Loucy (cell line): ENCODE results near the gene CHST11.

ENCODE experiments used
- H2AFZ ChIP-seq: fragments of 200-600 bp; sonication (generic); 2 replicates; pipeline ENCODE4 v1.6.0; 2016; ENCODE audit warnings: antibody characterized with exemption, mild to moderate bottlenecking, low read length, moderate library complexity
- H3F3A ChIP-seq: fragments of 200-600 bp; 2 replicates; pipeline ENCODE4 v1.6.0; 2016; ENCODE audit warnings: antibody characterized with exemption, low read depth, mild to moderate bottlenecking
- H3K27me3 ChIP-seq: fragments of 200-600 bp; sonication (generic); 2 replicates; pipeline ENCODE4 v1.6.1; 2014; ENCODE audit warnings: low read length, mild to moderate bottlenecking; ENCODE audit not compliant: insufficient read depth, poor library complexity, severe bottlenecking
- H3K36me3 ChIP-seq: fragments of 200-600 bp; sonication (generic); 2 replicates; pipeline ENCODE4 v1.6.1; 2016; ENCODE audit warnings: low read length; ENCODE audit not compliant: insufficient read depth
- H3K4me1 ChIP-seq: fragments of 200-600 bp; sonication (generic); 2 replicates; pipeline ENCODE4 v1.5.1; 2014; ENCODE audit warnings: low read length, mild to moderate bottlenecking; ENCODE audit not compliant: insufficient read depth, poor library complexity, severe bottlenecking
- H3K4me2 ChIP-seq: fragments of 200-600 bp; sonication (generic); 2 replicates; pipeline ENCODE4 v1.6.0; 2014; ENCODE audit warnings: antibody characterized with exemption, low read length, low read depth, mild to moderate bottlenecking; ENCODE audit not compliant: poor library complexity, severe bottlenecking
- H3K4me3 ChIP-seq: fragments of 200-600 bp; sonication (generic); 2 replicates; pipeline ENCODE4 v1.5.1; 2014; ENCODE audit warnings: low read length, mild to moderate bottlenecking, mixed read lengths; ENCODE audit not compliant: poor library complexity, severe bottlenecking
- H3K79me2 ChIP-seq: fragments of 200-600 bp; sonication (generic); 2 replicates; pipeline ENCODE4 v1.6.1; 2014; ENCODE audit warnings: low read length; ENCODE audit not compliant: insufficient read depth
- H3K9ac ChIP-seq: fragments of 200-600 bp; sonication (generic); 2 replicates; pipeline ENCODE4 v1.6.0; 2014; ENCODE audit warnings: mild to moderate bottlenecking, low read depth, low read length, moderate library complexity; ENCODE audit not compliant: poor library complexity, severe bottlenecking
- H3K9me2 ChIP-seq: fragments of 200-600 bp; sonication (generic); replicated peaks from 2 replicates; pipeline ENCODE4 v1.6.1; 2016; ENCODE audit warnings: low read depth, low read length, mixed read lengths
- H3K9me3 ChIP-seq: fragments of 200-600 bp; sonication (generic); 2 replicates; pipeline ENCODE4 v1.6.1; 2014; ENCODE audit warnings: mild to moderate bottlenecking, antibody characterized with exemption, low read length, low read depth; ENCODE audit not compliant: insufficient read depth
- H4K20me1 ChIP-seq: fragments of 200-600 bp; sonication (generic); 2 replicates; pipeline ENCODE4 v1.6.0; 2014; ENCODE audit warnings: antibody characterized with exemption, low read length, mild to moderate bottlenecking; ENCODE audit not compliant: insufficient read depth, poor library complexity, severe bottlenecking
- CTCF ChIP-seq: fragments of 200-600 bp; sonication (generic); conservative IDR thresholded peaks from 2 replicates; pipeline ENCODE4 v1.5.1; 2014; ENCODE audit warnings: mild to moderate bottlenecking, antibody characterized with exemption, low read length
- EZH2phosphoT487 ChIP-seq: fragments of 200-600 bp; IDR thresholded peaks from 2 replicates; pipeline ENCODE4 v1.6.1; 2018; ENCODE audit warnings: antibody characterized with exemption, mild to moderate bottlenecking, moderate library complexity, borderline replicate concordance

CHST11 gene

GRCh38 chr12:104446646-104447421 is 9.9 kb upstream of the CHST11 start:
- H3F3A ChIP-seq: no peaks in the 10 kb centered on the region
- H3K9me2 ChIP-seq: no peaks in the 10 kb centered on the region
- no peak overlapping the region for H3K4me2 ChIP-seq

GRCh38 chr12:104448031-104448430 is 8.7 kb upstream of the CHST11 start:
- Histone ChIP-seq H3K9me3 (no peaks in the 10 kb centered on the region; the same call in 1 of the 2 replicates), H3K4me3 (no peak overlapping the region)

More at GRCh38 chr12:104446646-104447421, 9.9 kb upstream of the CHST11 start:
- Histone ChIP-seq H3K9ac (no peak overlapping the region), H4K20me1 (no peaks in the 10 kb centered on the region), H3K36me3 (no peaks in the 10 kb centered on the region), H3K4me3 (no peak overlapping the region), H3K27me3 (no peaks in the 10 kb centered on the region), H3K9me3 (no peaks in the 10 kb centered on the region; the same call in 1 of the 2 replicates), H3K79me2 (no peaks in the 10 kb centered on the region), H3K4me1 (peaks cover 12% of the 10 kb centered on the region), H2AFZ (no peak overlapping the region)
- no peak for TF ChIP-seq EZH2phosphoT487
- TF ChIP-seq CTCF: no peak

GRCh38 chr12:104448451-104448850 is 8.3 kb upstream of the CHST11 start:
- no peak overlapping the region for H3K4me2 ChIP-seq
- no peaks in the 10 kb centered on the region for H4K20me1 ChIP-seq
- H3K79me2 ChIP-seq: no peaks in the 10 kb centered on the region
- no peaks in the 10 kb centered on the region for H3F3A ChIP-seq
- no peaks in the 10 kb centered on the region; the same call in 1 of the 2 replicates for H3K9me3 ChIP-seq
- no peak overlapping the region for H2AFZ ChIP-seq
- H3K4me3 ChIP-seq: no peak overlapping the region
- no peak overlapping the region for H3K9ac ChIP-seq
- H3K9me2 ChIP-seq: no peaks in the 10 kb centered on the region
- peaks cover 3% of the 10 kb centered on the region for H3K4me1 ChIP-seq
- no peaks in the 10 kb centered on the region for H3K36me3 ChIP-seq
- TF ChIP-seq CTCF (no peak), EZH2phosphoT487 (no peak)
- no peaks in the 10 kb centered on the region for H3K27me3 ChIP-seq

More at GRCh38 chr12:104448031-104448430, 8.7 kb upstream of the CHST11 start:
- Histone ChIP-seq H2AFZ (no peak overlapping the region), H3K27me3 (no peaks in the 10 kb centered on the region), H3K4me1 (peaks cover 7% of the 10 kb centered on the region), H3K9ac (no peak overlapping the region), H3K36me3 (no peaks in the 10 kb centered on the region), H3K4me2 (no peak overlapping the region), H3F3A (no peaks in the 10 kb centered on the region), H3K9me2 (no peaks in the 10 kb centered on the region), H4K20me1 (no peaks in the 10 kb centered on the region), H3K79me2 (no peaks in the 10 kb centered on the region)
- no peak for TF ChIP-seq CTCF
- TF ChIP-seq EZH2phosphoT487: no peak
